SK-N-SH treated with all-trans-retinoic acid at 6 μM for 48 hours (cell line): ENCODE data around the gene ADPRM.

Experiments used
- ARNTL ChIP-seq: fragments of 450-650 bp; formaldehyde crosslinking; IDR thresholded peaks from 2 replicates; pipeline ENCODE4 v1.5.0; 2020; ENCODE audit warnings: low read depth, mild to moderate bottlenecking, moderate library complexity, borderline replicate concordance
- CSRNP3 ChIP-seq: fragments of 250-450 bp; sonication (Bioruptor Pico); IDR thresholded peaks from 2 replicates; pipeline ENCODE4 v1.5.1; 2021; ENCODE audit warnings: mild to moderate bottlenecking, moderate library complexity
- ESRRG ChIP-seq: fragments of 250-450 bp; sonication (Bioruptor Pico); IDR thresholded peaks from 2 replicates; pipeline ENCODE4 v1.6.1; 2021; ENCODE audit warnings: mild to moderate bottlenecking
- OSR1 ChIP-seq: fragments of 250-450 bp; sonication (Bioruptor Pico); IDR thresholded peaks from 2 replicates; pipeline ENCODE4 v1.8.0; 2022; ENCODE audit warnings: moderate library complexity, mild to moderate bottlenecking, inconsistent platforms
- POU6F1 ChIP-seq: fragments of 250-450 bp; sonication (Bioruptor Pico); IDR thresholded peaks from 2 replicates; pipeline ENCODE4 v1.8.0; 2021; ENCODE audit warnings: low read depth, mild to moderate bottlenecking, moderate library complexity, borderline replicate concordance
- RARB ChIP-seq: fragments of 250-450 bp; sonication (Bioruptor Pico); IDR thresholded peaks from 2 replicates; pipeline ENCODE4 v1.8.0; 2021; ENCODE audit warnings: mild to moderate bottlenecking, moderate library complexity
- ZFP30 ChIP-seq: fragments of 450-650 bp; formaldehyde crosslinking; IDR thresholded peaks from 2 replicates; pipeline ENCODE4 v1.5.0; 2022; ENCODE audit warnings: mild to moderate bottlenecking, moderate library complexity
- TF ChIP-seq, protein P1 (sequence below): fragments of 250-450 bp; sonication (Bioruptor Pico); IDR thresholded peaks from 2 replicates; pipeline ENCODE4 v1.8.0; 2020; ENCODE audit warnings: mild to moderate bottlenecking, moderate library complexity, borderline replicate concordance

- TF ChIP-seq POU6F1 (CRISPR knock-in tag) (no peak), CSRNP3 (CRISPR knock-in tag) (no peak), ARNTL (no peak), RARB (no peak), ZFP30 (no peak), ESRRG (CRISPR knock-in tag) (no peak), OSR1 (CRISPR knock-in tag) (no peak)
- TF ChIP-seq, protein P1, sequence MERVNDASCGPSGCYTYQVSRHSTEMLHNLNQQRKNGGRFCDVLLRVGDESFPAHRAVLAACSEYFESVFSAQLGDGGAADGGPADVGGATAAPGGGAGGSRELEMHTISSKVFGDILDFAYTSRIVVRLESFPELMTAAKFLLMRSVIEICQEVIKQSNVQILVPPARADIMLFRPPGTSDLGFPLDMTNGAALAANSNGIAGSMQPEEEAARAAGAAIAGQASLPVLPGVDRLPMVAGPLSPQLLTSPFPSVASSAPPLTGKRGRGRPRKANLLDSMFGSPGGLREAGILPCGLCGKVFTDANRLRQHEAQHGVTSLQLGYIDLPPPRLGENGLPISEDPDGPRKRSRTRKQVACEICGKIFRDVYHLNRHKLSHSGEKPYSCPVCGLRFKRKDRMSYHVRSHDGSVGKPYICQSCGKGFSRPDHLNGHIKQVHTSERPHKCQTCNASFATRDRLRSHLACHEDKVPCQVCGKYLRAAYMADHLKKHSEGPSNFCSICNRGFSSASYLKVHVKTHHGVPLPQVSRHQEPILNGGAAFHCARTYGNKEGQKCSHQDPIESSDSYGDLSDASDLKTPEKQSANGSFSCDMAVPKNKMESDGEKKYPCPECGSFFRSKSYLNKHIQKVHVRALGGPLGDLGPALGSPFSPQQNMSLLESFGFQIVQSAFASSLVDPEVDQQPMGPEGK (CRISPR knock-in tag), result no peak
These were observed 13.5 kb upstream of the ADPRM start for GRCh38 chr17:10683853-10684252.
